ENCODE measurements around the gene PIAS1. TPM values are rescaled to one million over a fixed set of nuclear protein-coding genes. Genes with fewer than 3 reads are reported as not detected.
A peak's percentile ranks its signal among the peaks of the same experiment; 100 is the strongest.

Gene PIAS1
- total RNA-seq, 1 donor from 2014 or later: 6.8 TPM

DNA sequence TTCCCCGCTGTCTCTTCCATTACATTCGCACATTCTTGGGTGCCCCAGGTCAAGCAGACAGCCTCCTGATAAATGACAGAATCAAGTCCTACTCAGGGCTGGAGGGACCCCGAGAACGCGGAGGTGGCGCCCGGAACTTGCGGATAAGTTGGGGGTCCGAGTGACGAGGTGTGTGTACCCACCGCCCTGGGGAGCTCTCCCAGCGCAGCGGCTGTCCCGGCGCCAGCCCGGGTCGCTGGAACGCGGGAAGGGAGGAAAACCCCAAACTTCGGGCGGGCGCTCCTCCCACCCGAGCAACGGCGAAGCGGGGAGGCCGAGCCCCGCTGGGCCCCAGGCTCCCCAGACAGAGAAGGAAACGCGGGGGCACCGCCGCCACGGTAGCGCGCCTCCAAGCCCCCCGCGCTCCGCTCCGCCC, 174.9 kb downstream of the PIAS1 start:
- Histone ChIP-seq H3K27me3 (ENCODE audit: control insufficient read depth, insufficient read depth, low read length) (no peaks in the 10 kb centered on the region), H3K4me3 (ENCODE audit: low read depth, low read length) (peak overlapping the region; percentile 62), H3K36me3 (ENCODE audit: control insufficient read depth, insufficient read depth, low read length) (no peaks in the 10 kb centered on the region)
- TF ChIP-seq, protein P1, sequence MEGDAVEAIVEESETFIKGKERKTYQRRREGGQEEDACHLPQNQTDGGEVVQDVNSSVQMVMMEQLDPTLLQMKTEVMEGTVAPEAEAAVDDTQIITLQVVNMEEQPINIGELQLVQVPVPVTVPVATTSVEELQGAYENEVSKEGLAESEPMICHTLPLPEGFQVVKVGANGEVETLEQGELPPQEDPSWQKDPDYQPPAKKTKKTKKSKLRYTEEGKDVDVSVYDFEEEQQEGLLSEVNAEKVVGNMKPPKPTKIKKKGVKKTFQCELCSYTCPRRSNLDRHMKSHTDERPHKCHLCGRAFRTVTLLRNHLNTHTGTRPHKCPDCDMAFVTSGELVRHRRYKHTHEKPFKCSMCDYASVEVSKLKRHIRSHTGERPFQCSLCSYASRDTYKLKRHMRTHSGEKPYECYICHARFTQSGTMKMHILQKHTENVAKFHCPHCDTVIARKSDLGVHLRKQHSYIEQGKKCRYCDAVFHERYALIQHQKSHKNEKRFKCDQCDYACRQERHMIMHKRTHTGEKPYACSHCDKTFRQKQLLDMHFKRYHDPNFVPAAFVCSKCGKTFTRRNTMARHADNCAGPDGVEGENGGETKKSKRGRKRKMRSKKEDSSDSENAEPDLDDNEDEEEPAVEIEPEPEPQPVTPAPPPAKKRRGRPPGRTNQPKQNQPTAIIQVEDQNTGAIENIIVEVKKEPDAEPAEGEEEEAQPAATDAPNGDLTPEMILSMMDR (IDR thresholded peaks at IDR 0.05; ENCODE audit: insufficient read depth, low read length, severe bottlenecking): no peak
- DNase-seq (ENCODE audit: low read depth) (peak; percentile 10), FAIRE-seq (no peak)

DNA sequence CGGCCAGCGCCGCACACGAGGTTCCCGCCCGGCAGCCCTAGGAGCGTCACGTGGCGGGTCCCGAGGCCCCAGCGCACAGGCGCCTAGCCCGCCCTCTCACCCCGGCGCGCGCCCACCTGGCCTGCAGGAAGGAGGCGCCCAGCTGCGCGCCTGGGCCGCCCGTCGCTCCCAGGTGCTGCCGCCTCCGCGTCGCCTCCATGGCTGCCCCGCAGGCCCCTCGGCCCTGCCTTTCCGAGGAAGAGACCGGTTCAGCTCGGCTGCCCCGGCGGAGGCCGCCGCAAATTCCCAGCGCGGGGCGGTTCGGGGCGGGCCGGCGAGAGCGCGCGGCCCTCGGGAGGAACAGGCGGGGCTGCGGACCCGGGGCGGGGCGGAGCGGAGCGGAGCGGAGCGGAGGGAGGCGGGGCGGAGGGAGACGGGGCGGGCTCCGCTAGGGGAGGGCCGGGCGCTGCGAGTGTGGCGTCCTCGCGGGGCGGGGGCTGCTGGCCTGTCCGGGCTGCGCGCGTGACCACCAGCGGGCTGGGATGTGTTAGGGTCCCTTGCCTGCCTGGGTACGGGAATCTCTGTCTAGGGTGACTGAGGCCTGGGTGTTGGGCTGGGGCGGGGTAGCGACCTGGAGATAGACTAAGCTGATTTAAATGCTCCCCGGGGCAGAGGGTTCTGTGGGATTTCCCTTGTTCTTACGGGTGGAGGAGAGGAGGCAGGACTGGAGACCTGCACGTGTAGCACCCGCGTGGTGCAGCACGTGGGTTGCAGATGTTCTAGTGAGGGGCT, 175.5 kb downstream of the PIAS1 start, which contains the start of gene CLN6:
Gene CLN6, minus strand, starts transcription at position 343 of the 771 bp plus-strand sequence. Its CDS starts 144 bp downstream, at position 199.
- no peaks in the 10 kb centered on the region for H3K36me3 ChIP-seq (ENCODE audit: control insufficient read depth, insufficient read depth, low read length)
- DNase-seq (ENCODE audit: low read depth) (peak; percentile 47), FAIRE-seq (no peak)
- H3K4me3 ChIP-seq (ENCODE audit: low read depth, low read length): peak within 1 kb of the TSS; percentile 62
- no peaks in the 10 kb centered on the region for H3K27me3 ChIP-seq (ENCODE audit: control insufficient read depth, insufficient read depth, low read length)
- TF ChIP-seq, protein P1 (IDR thresholded peaks at IDR 0.05; ENCODE audit: insufficient read depth, low read length, severe bottlenecking): no peak

DNA sequence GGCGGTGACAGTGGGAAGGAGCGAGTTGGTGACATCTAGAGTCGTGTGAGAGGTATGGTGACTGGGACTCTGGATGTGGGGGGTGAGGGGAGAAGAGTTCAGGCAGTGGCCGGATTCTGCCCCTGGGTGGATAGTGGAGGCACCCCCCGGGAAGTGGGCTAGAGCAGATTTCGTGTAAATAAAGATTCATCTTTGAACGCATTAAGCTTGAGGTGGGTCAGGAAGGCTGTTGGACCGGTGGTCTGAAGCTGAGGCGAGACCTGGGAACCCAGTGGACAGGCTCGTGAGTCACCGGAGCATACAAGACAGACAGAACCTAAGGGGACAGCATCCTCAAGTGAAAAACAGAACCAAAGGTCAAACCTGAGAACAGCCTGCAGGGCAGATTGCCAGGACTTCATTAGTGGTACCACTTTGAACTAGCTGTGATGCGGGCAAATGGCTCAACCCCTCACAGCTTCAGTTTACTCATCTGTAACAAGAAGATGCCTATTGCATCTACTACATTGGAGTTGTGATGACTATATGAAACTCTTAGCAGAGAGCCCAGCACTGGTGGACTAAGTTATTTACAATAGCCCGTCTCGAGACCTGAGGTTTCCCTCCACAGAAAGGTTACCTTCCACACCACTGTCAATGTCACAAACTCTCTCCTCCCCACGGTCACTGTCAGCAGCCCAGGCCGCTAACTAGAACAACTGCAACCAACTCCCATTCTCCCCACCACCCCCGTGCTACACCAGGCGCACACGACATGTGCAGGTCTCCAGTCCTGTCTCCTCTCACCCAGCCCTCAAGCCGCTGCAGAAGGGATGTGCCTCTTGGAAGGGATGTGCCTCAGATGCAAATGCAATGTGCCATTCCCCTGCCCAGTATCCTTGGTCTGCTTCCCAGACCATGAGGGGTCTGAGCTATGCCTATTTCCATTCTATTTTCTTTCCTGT, 176.3 kb downstream of the PIAS1 start:
- FAIRE-seq (no peak), DNase-seq (ENCODE audit: low read depth) (no peak)
- TF ChIP-seq, protein P1 (IDR thresholded peaks at IDR 0.05; ENCODE audit: insufficient read depth, low read length, severe bottlenecking): no peak

DNA sequence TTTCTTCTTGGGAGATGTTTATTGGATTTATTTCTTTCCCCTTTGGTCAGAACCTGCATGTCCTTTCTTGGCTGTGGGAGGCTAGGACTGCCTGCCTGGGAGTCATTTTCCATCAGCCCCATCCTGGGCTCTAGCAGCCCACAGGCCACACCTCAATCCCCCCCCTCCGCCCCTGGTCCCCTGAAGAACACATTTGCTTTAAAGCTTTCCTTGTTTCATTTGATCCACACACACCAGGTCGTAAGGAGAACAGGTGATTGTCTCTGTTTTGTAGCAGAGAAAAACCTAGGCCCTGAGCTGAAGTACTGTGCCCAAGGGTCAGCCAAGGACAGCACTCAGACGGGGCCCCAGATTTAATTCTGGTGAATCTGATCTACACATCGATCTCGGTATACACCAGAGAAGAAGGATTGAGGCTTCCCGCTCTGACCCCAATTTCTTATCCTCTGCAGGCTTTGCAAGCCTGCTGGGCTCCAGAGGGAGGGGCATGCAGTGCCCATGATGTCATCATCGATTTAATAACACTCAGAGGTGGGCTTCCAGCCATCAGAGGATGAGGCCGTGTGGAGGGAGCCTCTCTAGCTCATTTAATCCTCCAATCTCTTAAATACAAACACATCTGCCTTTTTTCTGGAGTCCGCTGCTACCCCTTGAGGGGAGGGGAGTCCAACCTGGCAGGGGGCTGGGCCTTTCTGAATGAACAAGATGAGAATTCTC, 177.1 kb downstream of the PIAS1 start:
- FAIRE-seq (no peak), DNase-seq (ENCODE audit: low read depth) (no peak)
- TF ChIP-seq, protein P1 (IDR thresholded peaks at IDR 0.05; ENCODE audit: insufficient read depth, low read length, severe bottlenecking): no peak
- H3K27me3 ChIP-seq (ENCODE audit: control insufficient read depth, insufficient read depth, low read length): no peaks in the 10 kb centered on the region
- H3K36me3 ChIP-seq (ENCODE audit: control insufficient read depth, insufficient read depth, low read length): no peaks in the 10 kb centered on the region
- no peak overlapping the region for H3K4me3 ChIP-seq (ENCODE audit: low read depth, low read length)

More for the DNA sequence above, 176.3 kb downstream of the PIAS1 start:
- Histone ChIP-seq H3K36me3 (ENCODE audit: control insufficient read depth, insufficient read depth, low read length) (no peaks in the 10 kb centered on the region), H3K27me3 (ENCODE audit: control insufficient read depth, insufficient read depth, low read length) (no peaks in the 10 kb centered on the region), H3K4me3 (ENCODE audit: low read depth, low read length) (peak overlapping the region; percentile 62)

DNA sequence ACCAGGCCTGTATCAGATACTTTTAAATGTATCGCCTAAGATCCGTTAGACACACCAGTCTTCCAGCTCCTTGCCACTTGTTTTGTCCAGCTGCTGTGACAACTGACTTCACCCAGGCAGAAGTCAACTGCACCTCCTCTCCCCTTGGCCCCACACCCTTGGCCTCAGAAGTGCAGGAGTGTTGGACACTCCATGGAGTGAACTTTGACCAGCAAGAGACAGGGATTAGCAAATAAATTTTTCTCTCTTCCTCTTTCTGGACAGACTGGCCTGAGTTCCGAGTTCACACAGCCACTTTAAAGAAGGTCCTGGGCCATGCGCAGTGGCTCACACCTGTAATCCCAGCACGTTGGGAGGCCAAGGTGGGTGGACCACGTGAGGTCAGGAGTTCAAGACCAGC, 178.3 kb downstream of the PIAS1 start:
- H3K36me3 ChIP-seq (ENCODE audit: control insufficient read depth, insufficient read depth, low read length): no peaks in the 10 kb centered on the region
- TF ChIP-seq, protein P1 (IDR thresholded peaks at IDR 0.05; ENCODE audit: insufficient read depth, low read length, severe bottlenecking): no peak
- H3K4me3 ChIP-seq (ENCODE audit: low read depth, low read length): no peak overlapping the region
- no peaks in the 10 kb centered on the region for H3K27me3 ChIP-seq (ENCODE audit: control insufficient read depth, insufficient read depth, low read length)
- FAIRE-seq (no peak), DNase-seq (ENCODE audit: low read depth) (no peak)

All from bronchial epithelial cell (primary cell).